ENCODE data around the gene NUDCD3.

The NUDCD3 gene

DNA sequence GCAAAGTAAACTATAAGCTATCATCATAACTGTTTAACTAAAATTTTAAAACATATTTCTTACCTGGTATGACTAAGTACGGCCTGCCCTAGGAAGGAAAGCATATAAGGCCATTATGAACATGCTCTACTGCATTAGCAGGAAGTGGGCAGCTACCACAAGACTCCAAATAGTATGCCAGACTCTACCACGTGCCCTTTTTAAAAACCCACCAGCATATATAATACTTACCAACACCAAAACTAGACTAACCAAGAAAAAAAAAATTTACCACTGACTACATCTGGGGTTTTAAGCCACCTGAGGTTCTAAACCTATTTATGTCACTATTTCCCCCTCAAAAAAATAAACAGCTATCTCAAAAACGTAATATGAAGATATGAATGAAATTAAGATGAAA is 30.1 kb downstream of the NUDCD3 start:
- TF ChIP-seq EZH2phosphoT487 (IDR thresholded peaks at IDR 0.05; ENCODE audit: borderline replicate concordance, low read length): no peak
- TF ChIP-seq, protein P1, sequence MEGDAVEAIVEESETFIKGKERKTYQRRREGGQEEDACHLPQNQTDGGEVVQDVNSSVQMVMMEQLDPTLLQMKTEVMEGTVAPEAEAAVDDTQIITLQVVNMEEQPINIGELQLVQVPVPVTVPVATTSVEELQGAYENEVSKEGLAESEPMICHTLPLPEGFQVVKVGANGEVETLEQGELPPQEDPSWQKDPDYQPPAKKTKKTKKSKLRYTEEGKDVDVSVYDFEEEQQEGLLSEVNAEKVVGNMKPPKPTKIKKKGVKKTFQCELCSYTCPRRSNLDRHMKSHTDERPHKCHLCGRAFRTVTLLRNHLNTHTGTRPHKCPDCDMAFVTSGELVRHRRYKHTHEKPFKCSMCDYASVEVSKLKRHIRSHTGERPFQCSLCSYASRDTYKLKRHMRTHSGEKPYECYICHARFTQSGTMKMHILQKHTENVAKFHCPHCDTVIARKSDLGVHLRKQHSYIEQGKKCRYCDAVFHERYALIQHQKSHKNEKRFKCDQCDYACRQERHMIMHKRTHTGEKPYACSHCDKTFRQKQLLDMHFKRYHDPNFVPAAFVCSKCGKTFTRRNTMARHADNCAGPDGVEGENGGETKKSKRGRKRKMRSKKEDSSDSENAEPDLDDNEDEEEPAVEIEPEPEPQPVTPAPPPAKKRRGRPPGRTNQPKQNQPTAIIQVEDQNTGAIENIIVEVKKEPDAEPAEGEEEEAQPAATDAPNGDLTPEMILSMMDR (IDR thresholded peaks at IDR 0.05; ENCODE audit: low read depth, low read length, poor library complexity, severe bottlenecking): no peak
- Histone ChIP-seq H3K4me3 (ENCODE audit: low read length) (peak overlapping the region; percentile 68), H3K4me1 (ENCODE audit: control insufficient read depth, low read length) (peaks cover 72% of the 10 kb centered on the region), H3K27me3 (ENCODE audit: control insufficient read depth, low read length) (no peaks in the 10 kb centered on the region), H3K79me2 (ENCODE audit: control insufficient read depth, low read length) (peaks cover 95% of the 10 kb centered on the region), H3K4me2 (ENCODE audit: low read length) (peak overlapping the region; percentile 91), H4K20me1 (ENCODE audit: control insufficient read depth, insufficient read depth, low read depth, low read length) (no peaks in the 10 kb centered on the region), H3K9me3 (ENCODE audit: control insufficient read depth, insufficient read depth, low read length) (no peaks in the 10 kb centered on the region), H3K36me3 (ENCODE audit: control insufficient read depth, low read length) (peaks cover 69% of the 10 kb centered on the region), H3K27ac (ENCODE audit: low read depth, low read length) (peak overlapping the region; percentile 67), H3F3A (ENCODE audit: control insufficient read depth, insufficient read depth) (peaks cover 25% of the 10 kb centered on the region), H3K9me2 (replicated peaks; ENCODE audit: control insufficient read depth, low read length) (no peaks in the 10 kb centered on the region)

- Histone ChIP-seq H3K9me2 (replicated peaks; ENCODE audit: control insufficient read depth, low read length) (no peaks in the 10 kb centered on the region), H3K9me3 (ENCODE audit: control insufficient read depth, insufficient read depth, low read length) (no peaks in the 10 kb centered on the region), H3K4me3 (ENCODE audit: low read length) (no peak overlapping the region), H4K20me1 (ENCODE audit: control insufficient read depth, insufficient read depth, low read depth, low read length) (no peaks in the 10 kb centered on the region), H3K79me2 (ENCODE audit: control insufficient read depth, low read length) (peaks cover 90% of the 10 kb centered on the region), H3K4me2 (ENCODE audit: low read length) (no peak overlapping the region), H3K4me1 (ENCODE audit: control insufficient read depth, low read length) (peaks cover 49% of the 10 kb centered on the region), H3K27me3 (ENCODE audit: control insufficient read depth, low read length) (no peaks in the 10 kb centered on the region), H3F3A (ENCODE audit: control insufficient read depth, insufficient read depth) (peaks cover 6% of the 10 kb centered on the region), H3K36me3 (ENCODE audit: control insufficient read depth, low read length) (peaks cover 57% of the 10 kb centered on the region), H3K27ac (ENCODE audit: low read depth, low read length) (no peak overlapping the region)
- no peak for TF ChIP-seq EZH2phosphoT487 (IDR thresholded peaks at IDR 0.05; ENCODE audit: borderline replicate concordance, low read length)
- TF ChIP-seq, protein P1 (IDR thresholded peaks at IDR 0.05; ENCODE audit: low read depth, low read length, poor library complexity, severe bottlenecking): no peak
Observed at GRCh38 chr7:44455155-44455554, 35.3 kb downstream of the NUDCD3 start.

- TF ChIP-seq EZH2phosphoT487 (IDR thresholded peaks at IDR 0.05; ENCODE audit: borderline replicate concordance, low read length): no peak
- TF ChIP-seq, protein P1 (IDR thresholded peaks at IDR 0.05; ENCODE audit: low read depth, low read length, poor library complexity, severe bottlenecking): no peak
- Histone ChIP-seq H4K20me1 (ENCODE audit: control insufficient read depth, insufficient read depth, low read depth, low read length) (no peaks in the 10 kb centered on the region), H3K27me3 (ENCODE audit: control insufficient read depth, low read length) (no peaks in the 10 kb centered on the region)
Observed at GRCh38 chr7:44454348-44454747, 36.1 kb downstream of the NUDCD3 start.

More at GRCh38 chr7:44454348-44454747, 36.1 kb downstream of the NUDCD3 start:
- Histone ChIP-seq H3K4me3 (ENCODE audit: low read length) (no peak overlapping the region), H3K79me2 (ENCODE audit: control insufficient read depth, low read length) (peaks cover 88% of the 10 kb centered on the region), H3K9me2 (replicated peaks; ENCODE audit: control insufficient read depth, low read length) (no peaks in the 10 kb centered on the region), H3K4me1 (ENCODE audit: control insufficient read depth, low read length) (peaks cover 49% of the 10 kb centered on the region), H3F3A (ENCODE audit: control insufficient read depth, insufficient read depth) (peaks cover 8% of the 10 kb centered on the region), H3K27ac (ENCODE audit: low read depth, low read length) (no peak overlapping the region), H3K9me3 (ENCODE audit: control insufficient read depth, insufficient read depth, low read length) (no peaks in the 10 kb centered on the region), H3K36me3 (ENCODE audit: control insufficient read depth, low read length) (peaks cover 49% of the 10 kb centered on the region), H3K4me2 (ENCODE audit: low read length) (no peak overlapping the region)
